A549 (cell line): ENCODE data around the gene PRCD. TPM values are rescaled to one million over a fixed set of nuclear protein-coding genes. Genes with fewer than 3 reads are reported as not detected.
"Not testable (repeated sequence)": the region's sequence is repeated elsewhere in the genome, so short reads cannot be mapped to it uniquely, and the experiment has no call there.

ENCODE experiments used
- ATAC-seq, 2 experiments: fragments of 200-7000 bp in 1 of 2; fragments of >200 bp in 1 of 2; cut with Nextera tagmentation in 1 of 2; cut with Tn5 transposase in 1 of 2; 3 replicates each; pipeline versions ENCODE4 v1.8.0 to v1.9.1; 2018 to 2020; ENCODE audit warnings: mild to moderate bottlenecking in 1 of 2, moderate library complexity in 1 of 2
- CTCF ChIA-PET: fragments of 300-600 bp; sonication (Branson Sonifier 250); formaldehyde crosslinking; extraction: SDS; loops from one replicate; lab custom pipeline; 2021; ENCODE audit warnings: antibody characterized with exemption, inconsistent platforms; lab: Yijun Ruan, JAX
- POLR2A ChIA-PET: fragments of 350-600 bp; formaldehyde crosslinking; extraction: SDS; loops from one replicate; lab custom pipeline; 2021; ENCODE audit warnings: antibody characterized with exemption, inconsistent platforms; lab: Yijun Ruan, JAX
- DNase-seq, 2 experiments: peaks; one replicate each; pipeline versions ENCODE4 v3.0.0 to v3.0.0-alpha.2; 2011 to 2016; ENCODE audit warnings: low read depth in 1 of 2, low spot score in 1 of 2
- FAIRE-seq: peaks from 2 replicates; lab custom pipeline; 2011; peaks lifted over from hg19 to GRCh38; lab: Jason Lieb, UNC
- H3K27ac ChIP-seq, 2 experiments: fragments of >200 bp; sonication (Bioruptor Twin); formaldehyde crosslinking; 3 replicates each; pipeline ENCODE4 v1.5.1; 2016 to 2017
- H3K4me1 ChIP-seq: fragments of >200 bp; sonication (Bioruptor Twin); formaldehyde crosslinking; 3 replicates; pipeline ENCODE4 v1.6.1; 2016
- H3K4me2 ChIP-seq: fragments of >200 bp; sonication (Bioruptor Twin); formaldehyde crosslinking; 3 replicates; pipeline ENCODE4 v1.6.1; 2016
- H3K4me3 ChIP-seq: fragments of >200 bp; sonication (Bioruptor Twin); formaldehyde crosslinking; 3 replicates; pipeline ENCODE4 v1.5.1; 2016
- H3K9me3 ChIP-seq: fragments of >200 bp; sonication (Bioruptor Twin); formaldehyde crosslinking; 3 replicates; pipeline ENCODE4 v1.6.1; 2016
- BCL3 ChIP-seq: fragments of >200 bp; sonication (Bioruptor Twin); formaldehyde crosslinking; IDR thresholded peaks from 3 replicates; pipeline ENCODE4 v1.6.1; 2016
- CHD2 ChIP-seq: fragments of 150-350 bp; IDR thresholded peaks from 2 replicates; pipeline ENCODE4 v1.6.1; 2014; ENCODE audit warnings: low read length; ENCODE audit not compliant: partially characterized antibody
- E2F6 ChIP-seq: IDR thresholded peaks from 2 replicates; pipeline ENCODE4 v1.6.1; 2012; ENCODE audit warnings: low read depth, borderline replicate concordance
- EHF ChIP-seq: fragments of 250-450 bp; sonication (Bioruptor Pico); IDR thresholded peaks from 2 replicates; pipeline ENCODE4 v1.5.0; 2020; ENCODE audit warnings: mild to moderate bottlenecking
- ESRRA ChIP-seq: fragments of 150-350 bp; IDR thresholded peaks from 2 replicates; pipeline ENCODE4 v1.6.1; 2014; ENCODE audit warnings: mild to moderate bottlenecking, low read length, borderline replicate concordance
- FOSB ChIP-seq: fragments of 250-450 bp; sonication (Bioruptor Pico); IDR thresholded peaks from 2 replicates; pipeline ENCODE4 v1.5.0; 2020; ENCODE audit warnings: mild to moderate bottlenecking, moderate library complexity
- FOXS1 ChIP-seq: fragments of 250-450 bp; sonication (Bioruptor Pico); IDR thresholded peaks from 2 replicates; pipeline ENCODE4 v1.5.0; 2020; ENCODE audit warnings: mild to moderate bottlenecking, moderate library complexity
- GATA3 ChIP-seq: IDR thresholded peaks from 2 replicates; pipeline ENCODE4 v1.6.1; 2012; ENCODE audit warnings: borderline replicate concordance
- HES2 ChIP-seq: fragments of >200 bp; sonication (Bioruptor Twin); formaldehyde crosslinking; IDR thresholded peaks from 2 replicates; pipeline ENCODE4 v1.6.1; 2016
- HOXA7 ChIP-seq: fragments of 250-450 bp; sonication (Bioruptor Pico); IDR thresholded peaks from 2 replicates; pipeline ENCODE4 v1.5.0; 2020; ENCODE audit warnings: mild to moderate bottlenecking, moderate library complexity
- HOXB13 ChIP-seq: fragments of 250-450 bp; sonication (Bioruptor Pico); IDR thresholded peaks from 2 replicates; pipeline ENCODE4 v1.5.0; 2020; ENCODE audit warnings: low read depth, mild to moderate bottlenecking, moderate library complexity
- KDM1A ChIP-seq: fragments of 200-600 bp; sonication (generic); IDR thresholded peaks from 2 replicates; pipeline ENCODE4 v1.6.1; 2016; ENCODE audit warnings: low read depth, mild to moderate bottlenecking
- KDM5A ChIP-seq: fragments of 200-600 bp; sonication (generic); IDR thresholded peaks from 2 replicates; pipeline ENCODE4 v1.6.1; 2016; ENCODE audit warnings: antibody characterized with exemption, mild to moderate bottlenecking
- NR3C1 ChIP-seq: fragments of >200 bp; sonication (Bioruptor Twin); formaldehyde crosslinking; IDR thresholded peaks from 3 replicates; pipeline ENCODE4 v1.6.1; 2017
- RCOR1 ChIP-seq: fragments of 150-350 bp; IDR thresholded peaks from 2 replicates; pipeline ENCODE4 v1.6.1; 2014; ENCODE audit warnings: antibody characterized with exemption, low read length, low read depth
- SMC3 ChIP-seq: fragments of >200 bp; sonication (Bioruptor Twin); formaldehyde crosslinking; IDR thresholded peaks from 3 replicates; pipeline ENCODE4 v1.6.1; 2018; ENCODE audit warnings: inconsistent platforms
- USF2 ChIP-seq: fragments of 450-650 bp; IDR thresholded peaks from 2 replicates; pipeline ENCODE4 v1.6.1; 2014; ENCODE audit warnings: antibody characterized with exemption
- ZC3H11A ChIP-seq: fragments of 450-650 bp; IDR thresholded peaks from 2 replicates; pipeline ENCODE4 v1.6.1; 2014; ENCODE audit warnings: antibody characterized with exemption, mild to moderate bottlenecking
- ZFP36 ChIP-seq: fragments of 450-650 bp; IDR thresholded peaks from 2 replicates; pipeline ENCODE4 v1.6.1; 2014; ENCODE audit warnings: borderline replicate concordance; ENCODE audit not compliant: partially characterized antibody
- ZNF302 ChIP-seq: fragments of 250-450 bp; sonication (Bioruptor Pico); IDR thresholded peaks from 2 replicates; pipeline ENCODE4 v1.9.0; 2021; ENCODE audit warnings: inconsistent platforms, mild to moderate bottlenecking, moderate library complexity
- ZSCAN20 ChIP-seq: fragments of 250-450 bp; sonication (Bioruptor Pico); IDR thresholded peaks from 2 replicates; pipeline ENCODE4 v1.8.0; 2022; ENCODE audit warnings: mild to moderate bottlenecking, moderate library complexity
- WGBS: methylation state at CpG from one replicate; pipeline ENCODE4 v1.1.6; 2017; ENCODE audit errors: missing lambda C conversion rate; 5-methylcytosine and 5-hydroxymethylcytosine counted together
- polyA plus RNA-seq, 4 experiments: library from polyadenylated mRNA; depleted of rRNA in 3 of 4; stranded (reverse); fragments of >200 nt; fragmentation: RNase III in 1 of 4; extraction: RNeasy Plus Mini Kit Qiagen cat#74134 plus additional on column Dnase treatment in 1 of 4; gene quantifications; 2 replicates in 3 of 4; 3 replicates in 1 of 4; pipeline ENCODE4 v1.2.3, GENCODE V29; 2011 to 2017

Gene PRCD
- polyA plus RNA-seq, 2 of the 4 experiments (the other 2 are of a cell fraction), result not detected

GRCh38 chr17:76513306-76513692 is 26.5 kb upstream of the PRCD start:
- Histone ChIP-seq H3K4me1 (no peaks in the 10 kb centered on the region), H3K9me3 (no peaks in the 10 kb centered on the region), H3K27ac (no peak overlapping the region), H3K4me3 (no peak overlapping the region), H3K4me2 (no peak overlapping the region)
- ATAC-seq (0 out of 6 replicates have a peak, but pooled peaks of 1 of the 2 experiments have one; percentile 22), FAIRE-seq (no peak), DNase-seq (no peak)
- ChIA-PET POLR2A (no interaction called here), CTCF (interaction anchor here (1.0 to 64.5 kb wide), 7 partner anchors 7 to 111 kb away, joined by 3 to 1994 read pairs (median 15); partner anchors contain the start of genes AANAT, CYGB, PRCD and UBE2O)
- TF ChIP-seq HES2 (no peak), KDM5A (no peak), ZNF302 (CRISPR knock-in tag) (no peak), USF2 (no peak)
- WGBS, result 72% methylated on average over 6 of the region's 6 CpGs

GRCh38 chr17:76514355-76514754 is 25.5 kb upstream of the PRCD start:
- H3K4me1 ChIP-seq, FAIRE-seq, H3K4me2 ChIP-seq, DNase-seq, ATAC-seq, H3K4me3 ChIP-seq, H3K27ac ChIP-seq, H3K9me3 ChIP-seq, POLR2A ChIA-PET: not testable (repeated sequence)
- CTCF ChIA-PET, result interaction anchor here (1.0 to 64.5 kb wide), 8 partner anchors 4 to 194 kb away, joined by 3 to 1994 read pairs (median 104); partner anchors contain the start of genes AANAT, CYGB, PRCD and UBE2O
- 86% methylated on average over 6 of the region's 6 CpGs for WGBS

- no peak overlapping the region for H3K27ac ChIP-seq
- no peak for DNase-seq
- H3K4me1 ChIP-seq, result no peaks in the 10 kb centered on the region
- 93% methylated on average over 22 of the region's 22 CpGs for WGBS
- H3K4me3 ChIP-seq, result no peak overlapping the region
- POLR2A ChIA-PET, result no interaction called here
- CTCF ChIA-PET, result interaction anchor here (0.7 to 64.5 kb wide), 12 partner anchors 5 to 203 kb away, joined by 3 to 1994 read pairs (median 89); partner anchors contain the start of genes AANAT, CYGB, JMJD6 and METTL23
- no peak overlapping the region for H3K4me2 ChIP-seq
- ATAC-seq, result no peak
- no peak for TF ChIP-seq EHF
- no peak for TF ChIP-seq ZSCAN20 (CRISPR knock-in tag)
- no peak for TF ChIP-seq SMC3
- TF ChIP-seq FOSB (CRISPR knock-in tag), result no peak
- no peak for TF ChIP-seq HOXB13
- no peak for TF ChIP-seq RCOR1
- no peak for TF ChIP-seq ESRRA
- TF ChIP-seq CHD2, result no peak
- no peak for TF ChIP-seq NR3C1
- TF ChIP-seq GATA3, result no peak
- no peak for TF ChIP-seq ZFP36
- no peak for TF ChIP-seq KDM1A
- TF ChIP-seq FOXS1 (CRISPR knock-in tag), result no peak
- no peak for TF ChIP-seq BCL3
- TF ChIP-seq HOXA7 (CRISPR knock-in tag), result no peak
- no peak for TF ChIP-seq E2F6
- no peak for TF ChIP-seq ZC3H11A
- H3K9me3 ChIP-seq, result no peaks in the 10 kb centered on the region
- no peak for FAIRE-seq
Observed at GRCh38 chr17:76515274-76515949, 24.4 kb upstream of the PRCD start.
